ENCODE data around the gene CEACAM1. TPM values are rescaled to one million over a fixed set of nuclear protein-coding genes. Genes with fewer than 3 reads are reported as not detected.
"Not testable (repeated sequence)": the region's sequence is repeated elsewhere in the genome, so short reads cannot be mapped to it uniquely, and the experiment has no call there.

The CEACAM1 gene
- polyA plus RNA-seq (ENCODE audit: insufficient read length in 4 of 4), result 10 to 100 TPM; 10.0 to 15.3 (median 12.8) TPM

GRCh38 chr19:42528354-42529247 is at the start of gene CEACAM1:
Gene CEACAM1, minus strand, starts transcription at chr19:42528481. Its CDS starts 107 bp downstream, at chr19:42528374.
- DNase-seq (ENCODE audit: low read depth in 4 of 4, low spot score in 2 of 4), result no peak

- no peak for DNase-seq (ENCODE audit: low read depth in 4 of 4, low spot score in 2 of 4)
Measured at GRCh38 chr19:42577016-42577415, 48.7 kb upstream of the CEACAM1 start.

GRCh38 chr19:42576241-42576640 is 48.0 kb upstream of the CEACAM1 start:
- no peak for DNase-seq (ENCODE audit: low read depth in 4 of 4, low spot score in 2 of 4)

GRCh38 chr19:42573642-42574041 is 45.4 kb upstream of the CEACAM1 start:
- no peak for DNase-seq (ENCODE audit: low read depth in 4 of 4, low spot score in 2 of 4)

GRCh38 chr19:42571116-42571515 is 42.8 kb upstream of the CEACAM1 start:
- no peak for DNase-seq (ENCODE audit: low read depth in 4 of 4, low spot score in 2 of 4)

- DNase-seq (ENCODE audit: low read depth in 4 of 4, low spot score in 2 of 4), result no peak
Measured at GRCh38 chr19:42569193-42569592, 40.9 kb upstream of the CEACAM1 start.

GRCh38 chr19:42568006-42568405 is 39.7 kb upstream of the CEACAM1 start:
- no peak for DNase-seq (ENCODE audit: low read depth in 4 of 4, low spot score in 2 of 4)

GRCh38 chr19:42567567-42567966 is 39.3 kb upstream of the CEACAM1 start:
- DNase-seq (ENCODE audit: low read depth in 4 of 4, low spot score in 2 of 4), result no peak

- no peak for DNase-seq (ENCODE audit: low read depth in 4 of 4, low spot score in 2 of 4)
Measured at GRCh38 chr19:42563352-42564210, 35.3 kb upstream of the CEACAM1 start.

- DNase-seq (ENCODE audit: low read depth in 4 of 4, low spot score in 2 of 4), result no peak
Measured at GRCh38 chr19:42561512-42561911, 33.2 kb upstream of the CEACAM1 start.

- no peak for DNase-seq (ENCODE audit: low read depth in 4 of 4, low spot score in 2 of 4)
Measured at GRCh38 chr19:42560731-42561130, 32.5 kb upstream of the CEACAM1 start.

- no peak for DNase-seq (ENCODE audit: low read depth in 4 of 4, low spot score in 2 of 4)
Measured at GRCh38 chr19:42558450-42559150, 30.3 kb upstream of the CEACAM1 start.

- not testable (repeated sequence) for DNase-seq (ENCODE audit: low read depth in 4 of 4, low spot score in 2 of 4)
Measured at GRCh38 chr19:42557386-42557871, 29.1 kb upstream of the CEACAM1 start.

GRCh38 chr19:42555801-42556200 is 27.5 kb upstream of the CEACAM1 start:
- DNase-seq (ENCODE audit: low read depth in 4 of 4, low spot score in 2 of 4), result no peak

- no peak for DNase-seq (ENCODE audit: low read depth in 4 of 4, low spot score in 2 of 4)
Measured at GRCh38 chr19:42555317-42555716, 27.0 kb upstream of the CEACAM1 start.

GRCh38 chr19:42554046-42554575 is 25.8 kb upstream of the CEACAM1 start:
- DNase-seq (ENCODE audit: low read depth in 4 of 4, low spot score in 2 of 4), result no peak

- DNase-seq (ENCODE audit: low read depth in 4 of 4, low spot score in 2 of 4), result no peak
Measured at GRCh38 chr19:42553292-42554045, 25.2 kb upstream of the CEACAM1 start.

- no peak for DNase-seq (ENCODE audit: low read depth in 4 of 4, low spot score in 2 of 4)
Measured at GRCh38 chr19:42552086-42553065, 24.1 kb upstream of the CEACAM1 start.

Data from left renal cortex interstitium (tissue), 4 donors.